OCI-M2 (cell line): Measurements from ENCODE around the gene HNRNPL.
A peak's percentile ranks its signal among the peaks of the same experiment; 100 is the strongest.
"Not testable (repeated sequence)": the region's sequence is repeated elsewhere in the genome, so short reads cannot be mapped to it uniquely, and the experiment has no call there.

Experiments
- DNase-seq: peaks from one replicate; lab custom pipeline; 2025; ENCODE audit not compliant: unreplicated experiment; lab: John Stamatoyannopoulos, UW

HNRNPL gene

GRCh38 chr19:38849860-38850435, at the start of gene HNRNPL:
Gene HNRNPL (minus strand): TSS chr19:38849986. CDS start chr19:38849966, 20 bp downstream.
- peak; percentile 100 for DNase-seq

DNA sequence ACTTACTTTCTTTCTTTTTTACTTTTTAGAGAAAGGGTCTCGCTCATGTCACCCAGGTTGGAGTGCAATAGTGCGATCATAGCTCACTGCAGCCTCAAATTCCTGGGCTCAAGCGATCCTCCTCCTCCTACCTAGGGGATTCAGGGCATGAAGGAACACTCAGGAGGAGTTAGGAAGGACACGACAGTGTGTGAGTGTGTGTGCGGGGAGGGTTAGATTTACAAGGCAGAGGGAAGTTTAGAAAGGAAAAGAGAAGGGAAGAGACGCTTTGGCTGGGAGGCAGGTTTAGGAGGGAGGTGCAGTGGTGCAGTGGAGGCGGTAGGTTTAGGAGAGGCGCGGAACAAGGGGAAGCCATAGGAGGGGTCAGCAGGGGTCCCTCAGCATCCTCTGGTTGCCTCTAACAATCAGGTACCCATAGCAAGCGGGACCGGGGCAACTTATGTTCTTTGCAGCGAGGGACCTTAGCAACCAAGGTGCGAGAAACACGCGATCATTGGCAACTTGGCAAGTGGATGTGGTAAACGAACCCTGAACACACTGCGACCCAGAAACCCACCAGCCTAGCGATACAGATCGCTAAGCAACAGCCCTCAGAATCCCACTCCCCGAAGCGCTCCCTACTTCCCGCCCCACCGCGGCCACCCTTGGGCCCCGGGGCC, 49.1 kb upstream of the HNRNPL start:
- DNase-seq: no peak

DNA sequence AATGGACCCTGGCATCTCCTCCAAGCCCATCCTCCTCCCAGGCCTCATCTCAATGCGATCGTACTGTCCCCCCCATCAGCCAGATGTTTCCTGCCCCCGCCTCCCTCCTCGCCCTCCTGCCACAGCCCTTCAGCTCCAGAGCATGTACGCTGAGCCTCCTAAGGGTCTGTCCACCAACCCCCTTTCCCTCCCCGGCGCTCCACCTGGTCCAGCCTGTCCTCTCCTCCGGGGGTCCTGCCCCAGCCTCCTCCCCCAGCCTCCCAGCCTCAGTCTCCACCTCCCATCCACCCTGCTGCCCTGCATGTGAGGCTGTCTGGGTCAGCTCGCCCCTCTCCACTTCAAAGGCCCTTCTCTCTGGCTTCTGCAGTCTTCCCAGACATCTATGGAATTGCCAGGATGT, 45.2 kb upstream of the HNRNPL start:
- DNase-seq: no peak

DNA sequence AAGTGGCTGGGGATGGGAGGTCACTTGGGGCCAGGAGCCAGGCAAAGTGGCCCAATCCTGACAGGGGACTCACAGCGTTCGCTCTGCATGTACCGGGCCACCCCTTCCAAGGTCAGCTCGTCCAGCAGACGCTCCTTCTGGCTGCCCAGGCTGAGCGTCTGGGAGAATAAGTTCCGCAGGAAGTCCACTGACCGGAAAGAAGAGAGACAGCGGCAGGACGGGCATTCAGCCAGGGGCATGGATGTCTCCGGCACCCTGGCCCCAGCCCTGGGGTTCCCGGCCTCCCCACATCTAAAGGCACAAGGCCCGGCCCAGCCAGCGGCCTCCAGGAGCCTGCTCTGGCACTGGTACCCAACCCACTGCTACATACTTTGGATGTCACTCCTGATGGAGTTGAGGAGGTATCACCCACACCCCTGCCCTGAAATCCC, 43.6 kb upstream of the HNRNPL start:
- no peak for DNase-seq

- no peak for DNase-seq
Measured at GRCh38 chr19:38892841-38893240, 43.1 kb upstream of the HNRNPL start.

DNA sequence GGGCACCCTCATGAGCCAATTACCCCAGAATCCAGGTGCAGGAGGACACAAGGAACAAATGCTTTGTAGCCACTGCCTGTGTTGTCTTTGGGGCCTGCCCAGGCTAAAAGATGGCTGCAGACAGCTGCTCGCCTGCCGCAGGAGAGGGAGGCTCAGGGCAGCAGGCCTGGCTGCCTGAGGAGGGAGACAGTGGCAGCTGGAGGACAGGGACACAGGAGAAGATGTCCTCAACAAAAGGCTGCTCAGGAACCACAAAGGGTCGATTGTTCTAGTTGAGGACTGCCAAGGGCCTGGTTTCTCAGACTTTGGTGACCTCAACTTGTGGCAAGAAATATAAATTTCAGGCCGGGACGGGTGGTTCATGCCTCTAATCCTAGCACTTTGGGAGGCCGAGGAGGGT, 42.0 kb upstream of the HNRNPL start:
- DNase-seq: no peak

DNA sequence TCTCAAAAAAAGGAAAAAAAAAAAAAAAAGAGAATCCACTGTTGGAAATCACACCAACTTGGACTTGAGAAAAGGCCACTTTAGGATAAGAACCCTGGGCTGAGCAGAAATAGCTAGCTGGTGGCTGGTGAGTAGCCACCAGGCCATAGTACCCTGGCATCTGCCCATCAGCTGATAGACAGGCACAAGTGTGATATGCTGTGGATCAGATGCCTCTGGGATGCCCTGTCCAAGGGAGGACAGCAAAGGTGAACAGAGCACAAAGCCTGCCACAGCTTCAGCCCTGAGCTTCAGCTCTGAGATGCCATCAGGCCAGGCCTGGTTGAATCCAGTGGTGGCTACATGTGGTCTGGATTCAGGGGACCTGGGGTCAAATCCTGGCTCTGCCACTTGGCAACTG, 40.9 kb upstream of the HNRNPL start:
- DNase-seq: no peak

- no peak for DNase-seq
Measured at GRCh38 chr19:38889803-38890202, 40.0 kb upstream of the HNRNPL start.

- no peak for DNase-seq
Measured at GRCh38 chr19:38888876-38889275, 39.1 kb upstream of the HNRNPL start.

- DNase-seq: not testable (repeated sequence)
Measured at GRCh38 chr19:38884691-38885090, 34.9 kb upstream of the HNRNPL start.

DNA sequence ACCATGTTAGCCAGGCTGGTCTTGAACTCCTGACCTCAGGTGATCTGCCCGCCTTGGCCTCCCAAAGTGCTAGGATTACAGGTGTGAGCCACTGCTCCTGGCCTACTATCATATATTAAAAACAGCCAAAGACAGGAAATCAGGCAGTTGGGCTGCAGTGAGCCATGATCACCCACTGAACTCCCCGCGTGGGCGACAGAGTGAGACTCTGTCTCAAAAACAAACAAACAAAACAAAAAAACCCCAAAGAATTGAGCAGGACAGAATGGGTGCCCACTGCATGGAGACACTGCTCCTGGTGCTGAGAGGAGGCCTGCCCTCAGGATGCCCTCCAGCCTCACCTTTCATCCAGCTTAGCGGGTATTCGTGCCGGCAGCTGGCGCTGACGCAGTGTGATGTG, 33.5 kb upstream of the HNRNPL start:
- DNase-seq: no peak

GRCh38 chr19:38880882-38881609, 31.3 kb upstream of the HNRNPL start:
- no peak for DNase-seq

- DNase-seq: no peak
Measured at GRCh38 chr19:38880076-38880881, 30.5 kb upstream of the HNRNPL start.

GRCh38 chr19:38879400-38879751, 29.6 kb upstream of the HNRNPL start:
- no peak for DNase-seq

DNA sequence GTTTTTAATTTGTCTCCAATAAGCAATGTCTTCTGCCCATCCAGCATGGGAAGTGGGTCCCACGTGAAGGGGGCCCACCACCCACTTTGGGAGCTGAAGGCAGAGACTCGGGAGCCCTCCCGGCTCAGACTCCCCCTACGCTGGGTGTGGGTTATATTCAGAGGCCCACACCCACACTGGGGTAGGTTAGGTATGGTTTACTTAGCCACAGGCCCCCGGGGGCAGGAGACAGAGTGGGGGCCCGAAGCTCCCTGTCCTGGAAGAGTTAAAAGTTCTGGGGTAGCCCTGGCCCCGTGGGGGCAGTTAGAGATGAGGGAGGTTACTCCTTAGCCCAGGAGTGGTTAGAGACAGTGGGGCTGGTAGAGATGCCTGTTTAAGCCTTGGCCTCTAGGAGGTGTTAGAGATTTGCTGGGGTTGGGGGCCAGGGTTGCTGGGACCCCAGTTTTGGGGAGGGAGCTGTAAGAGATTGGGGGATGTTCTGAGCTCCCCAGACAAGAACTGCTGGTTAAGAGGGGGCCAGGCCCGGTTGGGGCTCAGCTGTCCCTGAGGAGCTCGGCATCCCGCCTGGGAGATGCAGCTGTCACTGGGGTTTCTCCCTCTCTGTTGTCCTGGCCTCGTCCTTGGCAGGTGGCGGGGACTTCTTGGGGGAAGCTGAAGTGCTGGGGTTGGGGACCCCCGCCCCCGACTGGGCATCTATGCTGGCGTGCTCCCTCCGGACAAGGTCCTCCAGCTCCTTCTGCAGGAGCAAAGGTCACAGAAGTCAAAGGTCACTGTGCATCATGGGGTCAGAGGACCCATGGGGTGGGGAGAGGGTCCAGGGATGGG, 29.0 kb upstream of the HNRNPL start:
- no peak for DNase-seq

DNA sequence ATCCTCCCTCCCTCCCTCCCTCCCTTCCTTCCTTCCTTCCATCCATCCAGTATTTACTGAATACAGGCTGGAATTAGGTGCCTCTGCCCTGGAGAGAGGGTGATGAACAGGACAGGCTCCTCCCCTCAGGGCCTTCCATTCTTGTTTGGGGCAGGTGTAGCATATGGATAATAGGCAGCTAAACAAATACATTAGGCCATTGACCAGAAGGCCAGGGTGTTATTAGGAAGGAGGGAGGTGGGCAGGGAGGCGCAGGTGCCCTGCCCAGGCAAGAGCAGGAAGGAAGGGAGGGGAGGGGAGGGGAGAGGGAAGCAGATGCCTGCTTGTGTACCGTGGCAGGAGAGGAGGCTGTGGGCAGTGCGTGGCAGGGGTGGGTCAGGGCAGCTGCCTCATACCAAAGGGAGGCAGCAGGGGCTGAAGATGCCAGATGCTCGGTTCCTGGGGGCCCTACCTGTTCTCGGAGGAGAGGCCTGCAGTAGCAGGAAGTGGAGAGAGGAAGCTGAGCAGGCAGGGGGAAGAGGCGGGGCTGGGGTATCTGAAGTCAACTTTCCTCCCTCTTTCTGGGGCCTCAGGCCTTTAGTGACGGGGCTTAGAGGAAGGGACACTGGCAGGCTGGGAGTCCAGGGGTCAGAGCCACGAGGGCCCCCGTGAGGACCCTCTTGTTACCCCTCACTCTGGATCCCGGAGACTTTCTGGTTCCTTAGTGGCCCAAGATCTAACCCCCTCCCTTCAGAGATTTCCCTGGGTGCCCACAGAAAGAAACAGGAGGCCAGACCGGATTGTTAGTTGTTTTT, 28.2 kb upstream of the HNRNPL start, which contains the start of gene RINL:
TSS of gene RINL (minus strand) at position 495 of the 794 bp plus-strand sequence. CDS start 1,533 bp downstream, outside the sequence.
- DNase-seq: no peak

- DNase-seq: no peak
Measured at GRCh38 chr19:38875656-38876395, 26.0 kb upstream of the HNRNPL start.

DNA sequence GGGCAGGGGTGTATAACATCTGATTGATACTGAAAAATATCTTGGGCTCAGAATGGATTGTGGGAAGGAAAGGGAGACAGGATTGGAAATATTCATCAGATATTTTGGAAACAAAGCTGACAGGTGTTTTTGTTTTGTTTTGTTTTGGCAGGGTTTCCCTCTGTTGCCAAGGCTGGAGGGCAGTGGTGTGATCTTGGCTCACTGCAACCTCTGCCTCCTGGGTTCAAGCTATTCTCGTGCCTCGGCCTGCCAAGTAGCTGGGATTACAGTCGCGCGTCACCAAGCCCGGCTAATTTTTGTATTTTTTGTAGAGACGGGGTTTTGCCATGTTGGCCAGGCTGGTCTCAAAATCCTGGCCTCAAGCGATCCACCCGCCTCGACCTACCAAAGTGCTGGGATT, 23.6 kb upstream of the HNRNPL start:
- not testable (repeated sequence) for DNase-seq

DNA sequence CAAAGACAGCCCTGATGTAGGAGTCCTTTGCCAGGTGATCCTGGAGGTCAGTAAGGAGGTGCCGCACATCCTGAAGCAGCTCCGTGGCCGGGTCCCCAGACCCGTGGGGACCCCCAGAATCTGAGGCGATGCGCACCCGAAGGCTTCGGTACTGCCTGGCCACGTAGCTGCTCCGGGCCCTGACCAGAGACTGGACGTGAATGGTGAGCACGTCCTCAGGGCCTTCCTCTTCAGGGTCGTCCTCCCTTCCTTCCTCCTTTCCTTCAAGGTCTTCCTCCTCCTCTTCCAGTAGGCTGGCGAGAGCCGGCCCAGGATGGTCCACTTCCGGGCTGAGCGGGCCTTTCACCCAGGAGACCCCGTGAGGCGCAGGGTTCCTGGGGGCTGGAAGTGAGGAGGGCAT, 20.8 kb upstream of the HNRNPL start:
- DNase-seq: no peak
